Endothelial cell of umbilical vein (primary cell): ENCODE data around the gene SNAPIN. TPM values are rescaled to one million over a fixed set of nuclear protein-coding genes. Genes with fewer than 3 reads are reported as not detected.

Source experiments
- BruUV-seq: library from RNA; stranded (reverse); fragments of 400-500 nt; replicated peaks from 2 replicates; lab custom pipeline; 2021; lab: Mats Ljungman, UMichigan
- CTCF ChIA-PET: fragments of 300-600, 350-600 bp; sonication (Branson Sonifier 250); formaldehyde crosslinking; loops from one replicate; lab custom pipeline; 2021; ENCODE audit warnings: antibody characterized with exemption, inconsistent platforms; lab: Charles Lee
- POLR2A ChIA-PET: fragments of 300-600, 350-600 bp; sonication (Branson Sonifier 250); formaldehyde crosslinking; loops from one replicate; lab custom pipeline; 2021; ENCODE audit warnings: antibody characterized with exemption, inconsistent platforms; lab: Charles Lee
- DNase-seq: peaks from one replicate; pipeline ENCODE4 v3.0.0-alpha.2; 2011; ENCODE audit warnings: low read depth, low spot score
- FAIRE-seq: peaks from 2 replicates; lab custom pipeline; 2011; peaks lifted over from hg19 to GRCh38; lab: Jason Lieb, UNC
- H2AFZ ChIP-seq: 2 replicates; pipeline ENCODE4 v1.6.0; 2012; ENCODE audit warnings: low read depth, low read length, control low read depth, inconsistent platforms
- H3K27ac ChIP-seq: 2 replicates; pipeline ENCODE4 v1.5.1; 2011; ENCODE audit warnings: low read depth, mild to moderate bottlenecking, control low read depth, low read length, moderate library complexity; ENCODE audit not compliant: insufficient read depth
- H3K27me3 ChIP-seq, 2 experiments: 2 replicates each; pipeline versions ENCODE4 v1.6.0 to v1.6.1; 2011; ENCODE audit warnings: low read length in 2 of 2, mixed read lengths in 1 of 2; ENCODE audit not compliant: control insufficient read depth in 2 of 2, insufficient read depth in 2 of 2
- H3K36me3 ChIP-seq, 2 experiments: 2 replicates in 1 of 2; 3 replicates in 1 of 2; pipeline ENCODE4 v1.5.1; 2011; ENCODE audit warnings: low read length in 2 of 2, mild to moderate bottlenecking in 1 of 2, moderate library complexity in 1 of 2; ENCODE audit not compliant: control insufficient read depth in 2 of 2, insufficient read depth in 2 of 2; ENCODE audit errors: extremely low read depth in 1 of 2
- H3K4me1 ChIP-seq: 3 replicates; pipeline ENCODE4 v1.5.1; 2011; ENCODE audit warnings: mild to moderate bottlenecking, low read length; ENCODE audit not compliant: control insufficient read depth, insufficient read depth; ENCODE audit errors: extremely low read depth
- H3K4me2 ChIP-seq: 2 replicates; pipeline ENCODE4 v1.6.1; 2011; ENCODE audit warnings: low read length, control low read depth, mixed read lengths; ENCODE audit not compliant: insufficient read depth
- H3K4me3 ChIP-seq, 3 experiments: fragments of 200-600 bp in 1 of 3; sonication (generic), shearing (Covaris generic) in 1 of 3; replicated peaks in 1 of 3; 2 replicates each; pipeline ENCODE4 v1.5.1; 2011 to 2016; ENCODE audit warnings: control low read depth in 3 of 3, low read length in 3 of 3, mild to moderate bottlenecking in 2 of 3, inconsistent platforms in 1 of 3, low read depth in 1 of 3, moderate library complexity in 1 of 3; ENCODE audit not compliant: insufficient read depth in 1 of 3
- H3K79me2 ChIP-seq: 2 replicates; pipeline ENCODE4 v1.6.0; 2012; ENCODE audit warnings: low read length, inconsistent platforms; ENCODE audit not compliant: control insufficient read depth, insufficient read depth
- H3K9ac ChIP-seq: replicated peaks from 2 replicates; pipeline ENCODE3; 2011; ENCODE audit warnings: low read length, control low read depth; ENCODE audit not compliant: insufficient read depth; ENCODE audit errors: extremely low read depth
- H3K9me1 ChIP-seq: replicated peaks from 3 replicates; pipeline ENCODE4 v1.6.0; 2011; ENCODE audit warnings: mild to moderate bottlenecking, low read length; ENCODE audit not compliant: control insufficient read depth, insufficient read depth; ENCODE audit errors: extremely low read depth
- H3K9me3 ChIP-seq: replicated peaks from 2 replicates; pipeline ENCODE4 v1.5.1; 2012; ENCODE audit warnings: low read length, inconsistent platforms; ENCODE audit not compliant: control insufficient read depth, insufficient read depth
- H4K20me1 ChIP-seq: replicated peaks from 2 replicates; pipeline ENCODE3; 2011; ENCODE audit warnings: mild to moderate bottlenecking, low read length; ENCODE audit not compliant: control insufficient read depth, insufficient read depth; ENCODE audit errors: extremely low read depth
- EZH2 ChIP-seq: IDR thresholded peaks from 2 replicates; pipeline ENCODE4 v1.6.1; 2012; ENCODE audit warnings: borderline replicate concordance, low read depth, mild to moderate bottlenecking, moderate library complexity, low read length, inconsistent platforms; ENCODE audit not compliant: severe bottlenecking
- FOS ChIP-seq: IDR thresholded peaks from 2 replicates; pipeline ENCODE4 v1.6.1; 2011; ENCODE audit warnings: mild to moderate bottlenecking, low read length, moderate library complexity, borderline replicate concordance; ENCODE audit not compliant: insufficient read depth
- GATA2 ChIP-seq: IDR thresholded peaks from 2 replicates; pipeline ENCODE4 v1.7.0; 2011; ENCODE audit warnings: low read depth, mild to moderate bottlenecking, moderate library complexity, mixed read lengths, low read length; ENCODE audit not compliant: insufficient read length, insufficient read depth
- JUN ChIP-seq: IDR thresholded peaks from 2 replicates; pipeline ENCODE4 v1.6.1; 2011; ENCODE audit warnings: borderline replicate concordance, low read depth; ENCODE audit not compliant: insufficient read length, insufficient read depth
- MYC ChIP-seq: IDR thresholded peaks from one replicate; pipeline ENCODE4 v1.6.1; 2011; ENCODE audit warnings: mild to moderate bottlenecking, low read depth, low read length
- POLR2A ChIP-seq: IDR thresholded peaks from 2 replicates; pipeline ENCODE4 v1.6.1; 2012; ENCODE audit warnings: low read depth, mild to moderate bottlenecking, control low read depth, low read length
- POLR2AphosphoS5 ChIP-seq: IDR thresholded peaks from 2 replicates; pipeline ENCODE4 v1.6.1; 2012; ENCODE audit warnings: low read depth, mild to moderate bottlenecking, control low read depth, low read length, moderate library complexity; ENCODE audit not compliant: insufficient read depth
- dilution Hi-C: fragments of 300-500 bp; cut with MboI; formaldehyde crosslinking; loops from one replicate; pipeline ENCODE4 v1.15.0; 2019; ENCODE audit warnings: low sequenced_read_pairs; ENCODE audit not compliant: extremely low pct_ligation_motif_present
- intact Hi-C: fragments of 100-400 bp; cut with micrococcal nuclease; formaldehyde crosslinking; loops from one replicate; pipeline ENCODE4 v1.10.0; 2022
- polyA plus RNA-seq, 4 experiments: library from polyadenylated mRNA; depleted of rRNA in 3 of 4; stranded (reverse) in 3 of 4; unstranded in 1 of 4; fragments of >200 nt; gene quantifications; 2 replicates each; pipeline versions ENCODE4 v1.2.1 to v1.2.3, GENCODE V29; 2011 to 2012; ENCODE audit warnings: missing spikeins in 1 of 4
- total RNA-seq: library from RNA; stranded (reverse); gene quantifications from 2 replicates; pipeline ENCODE4 v1.2.3, GENCODE V29; 2021
- TF ChIP-seq, protein P1 (sequence below): IDR thresholded peaks from 2 replicates; pipeline ENCODE4 v1.6.1; 2011; ENCODE audit not compliant: insufficient read depth, insufficient read length
- TF ChIP-seq, protein P2 (sequence below), 2 donors: IDR thresholded peaks; 1 replicate in 1 of 2; 2 replicates in 1 of 2; pipeline ENCODE4 v1.5.1; 2011; ENCODE audit warnings: low read length in 2 of 2, mild to moderate bottlenecking in 2 of 2, moderate library complexity in 2 of 2, control low read depth in 1 of 2, inconsistent platforms in 1 of 2, low read depth in 1 of 2; ENCODE audit not compliant: insufficient read depth in 1 of 2; ENCODE audit errors: extremely low read depth in 1 of 2

The SNAPIN gene
- total and polyA plus RNA-seq, 2 donors (not counting 3 experiments of a cell fraction or from before 2014, with no cell fraction given) = 36.8 to 55.1 TPM

DNA sequence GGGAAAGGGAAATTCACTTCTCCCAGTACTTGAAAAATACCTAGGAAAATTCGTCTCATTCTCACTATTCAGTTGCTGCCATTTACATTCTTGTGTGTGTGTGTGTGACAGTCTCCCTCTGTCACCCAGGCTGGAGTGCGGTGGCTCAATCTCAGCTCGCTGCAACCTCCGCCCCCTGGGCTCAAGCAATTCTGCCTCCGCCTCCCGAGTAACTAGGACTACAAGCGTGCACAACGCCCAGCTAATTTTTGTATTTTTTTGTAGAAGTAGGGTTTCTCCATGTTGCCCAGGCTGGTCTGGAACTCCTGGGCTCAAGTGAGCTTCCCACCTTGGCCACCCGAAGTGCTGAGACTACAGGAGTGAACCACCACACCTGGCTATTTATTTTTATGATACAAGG, 1.2 kb downstream of the SNAPIN start:
- Histone ChIP-seq H3K9ac (no peak overlapping the region), H3K4me3 (peak overlapping the region in 1 of 3 experiments; percentile 91), H3K9me3 (no peaks in the 10 kb centered on the region), H3K27me3 (no peaks in the 10 kb centered on the region), H3K9me1 (no peaks in the 10 kb centered on the region), H2AFZ (no peak overlapping the region), H3K4me2 (peak overlapping the region; percentile 90), H3K36me3 (peaks cover 20 to 25% of the 10 kb centered on the region in 2 experiments), H3K79me2 (peaks cover 13% of the 10 kb centered on the region), H4K20me1 (no peaks in the 10 kb centered on the region), H3K27ac (no peak overlapping the region), H3K4me1 (peaks cover 7% of the 10 kb centered on the region)
- POLR2A ChIA-PET = interaction anchor here (1.3 kb wide), 2 partner anchors 11 to 26 kb away, joined by 3 to 4 read pairs; partner anchors contain the start of gene CHTOP
- dilution Hi-C loops = no loop called here
- FAIRE-seq = no peak
- CTCF ChIA-PET = interaction anchor here (1.0 to 2.2 kb wide), 4 partner anchors 33 to 149 kb away, joined by 4 to 13 read pairs (median 4); partner anchors contain the start of gene S100A13
- DNase-seq = no peak
- intact Hi-C loops = loop anchor here (2.0 kb wide), 1 partner anchor 25 kb away; the partner anchor contains the start of gene CHTOP
- TF ChIP-seq POLR2A (no peak), POLR2AphosphoS5 (no peak), EZH2 (no peak), MYC (no peak), GATA2 (no peak), JUN (no peak), FOS (no peak)
- TF ChIP-seq, protein P1, sequence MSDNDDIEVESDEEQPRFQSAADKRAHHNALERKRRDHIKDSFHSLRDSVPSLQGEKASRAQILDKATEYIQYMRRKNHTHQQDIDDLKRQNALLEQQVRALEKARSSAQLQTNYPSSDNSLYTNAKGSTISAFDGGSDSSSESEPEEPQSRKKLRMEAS = no peak
- TF ChIP-seq, protein P2, sequence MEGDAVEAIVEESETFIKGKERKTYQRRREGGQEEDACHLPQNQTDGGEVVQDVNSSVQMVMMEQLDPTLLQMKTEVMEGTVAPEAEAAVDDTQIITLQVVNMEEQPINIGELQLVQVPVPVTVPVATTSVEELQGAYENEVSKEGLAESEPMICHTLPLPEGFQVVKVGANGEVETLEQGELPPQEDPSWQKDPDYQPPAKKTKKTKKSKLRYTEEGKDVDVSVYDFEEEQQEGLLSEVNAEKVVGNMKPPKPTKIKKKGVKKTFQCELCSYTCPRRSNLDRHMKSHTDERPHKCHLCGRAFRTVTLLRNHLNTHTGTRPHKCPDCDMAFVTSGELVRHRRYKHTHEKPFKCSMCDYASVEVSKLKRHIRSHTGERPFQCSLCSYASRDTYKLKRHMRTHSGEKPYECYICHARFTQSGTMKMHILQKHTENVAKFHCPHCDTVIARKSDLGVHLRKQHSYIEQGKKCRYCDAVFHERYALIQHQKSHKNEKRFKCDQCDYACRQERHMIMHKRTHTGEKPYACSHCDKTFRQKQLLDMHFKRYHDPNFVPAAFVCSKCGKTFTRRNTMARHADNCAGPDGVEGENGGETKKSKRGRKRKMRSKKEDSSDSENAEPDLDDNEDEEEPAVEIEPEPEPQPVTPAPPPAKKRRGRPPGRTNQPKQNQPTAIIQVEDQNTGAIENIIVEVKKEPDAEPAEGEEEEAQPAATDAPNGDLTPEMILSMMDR (IDR thresholded peaks at IDR 0.05; ENCODE audit: extremely low read depth in 1 of 2, insufficient read depth in 1 of 2, low read depth in 1 of 2, low read length in 2 of 2) = no peak
- no TSS peak for BruUV-seq
